Activated naive CD8-positive, alpha-beta T cell treated with anti-CD3 and anti-CD28 coated beads, Interleukin-2, amount 10 ng/mL, durations not matched to agents 7 days and 5 days (primary cell): ENCODE results near the gene SPATC1L. TPM values are rescaled to one million over a fixed set of nuclear protein-coding genes. Genes with fewer than 3 reads are reported as not detected.
A peak's percentile ranks its signal among the peaks of the same experiment; 100 is the strongest.

Experiments used
- ATAC-seq: fragments of 150-1000 bp; cut with Tn5 transposase; one replicate; pipeline ENCODE4 v1.10.0; 2021; ENCODE audit warnings: low read depth, moderate library complexity
- POLR2A ChIA-PET: fragments of 350-600 bp; sonication (Branson Sonifier 250); formaldehyde crosslinking; loops from one replicate; lab custom pipeline; 2021; ENCODE audit warnings: antibody characterized with exemption; lab: Charles Lee
- DNase-seq: peaks from one replicate; pipeline ENCODE4 v3.0.0; 2021
- H3K27ac Mint-ChIP-seq: one replicate; pipeline ENCODE4 v1.8.0; 2022; ENCODE audit warnings: mild to moderate bottlenecking, mixed read lengths
- H3K27me3 Mint-ChIP-seq: one replicate; pipeline ENCODE4 v1.8.0; 2022; ENCODE audit warnings: mild to moderate bottlenecking, moderate library complexity, mixed read lengths
- H3K36me3 Mint-ChIP-seq: one replicate; pipeline ENCODE4 v1.8.0; 2021; ENCODE audit warnings: mild to moderate bottlenecking, mixed read lengths
- H3K4me1 Mint-ChIP-seq: one replicate; pipeline ENCODE4 v1.8.0; 2021; ENCODE audit warnings: mixed read lengths
- H3K4me3 Mint-ChIP-seq: one replicate; pipeline ENCODE4 v1.8.0; 2022; ENCODE audit warnings: mild to moderate bottlenecking, moderate library complexity, mixed read lengths
- H3K9me3 Mint-ChIP-seq: one replicate; pipeline ENCODE4 v1.8.0; 2021; ENCODE audit warnings: mixed read lengths
- total RNA-seq, 2 experiments: library from RNA; stranded (reverse); gene quantifications; one replicate each; pipeline ENCODE4 v1.2.3, GENCODE V29; 2021

SPATC1L gene
- total RNA-seq, 2 experiments from 2014 or later = 7.6 to 8.9 TPM

- Mint-ChIP-seq H3K27me3 (peaks cover 6% of the 10 kb centered on the region), H3K9me3 (no peaks in the 10 kb centered on the region), H3K4me3 (no peak overlapping the region), H3K36me3 (no peaks in the 10 kb centered on the region), H3K27ac (peak overlapping the region; percentile 21), H3K4me1 (no peaks in the 10 kb centered on the region)
- no peak for ATAC-seq
- no peak for DNase-seq
- POLR2A ChIA-PET = no interaction called here
Observed at GRCh38 chr21:46163380-46163779, 20.9 kb downstream of the SPATC1L start.

- no peak for ATAC-seq
- no peaks in the 10 kb centered on the region for H3K4me1 Mint-ChIP-seq
- no peak overlapping the region for H3K4me3 Mint-ChIP-seq
- H3K27ac Mint-ChIP-seq = no peak overlapping the region
- no peaks in the 10 kb centered on the region for H3K9me3 Mint-ChIP-seq
- H3K27me3 Mint-ChIP-seq = peaks cover 6% of the 10 kb centered on the region
- POLR2A ChIA-PET = interaction anchor here (0.6 kb wide), 1 partner anchor 340 kb away, joined by 3 read pairs; no protein-coding TSS in a partner anchor
- H3K36me3 Mint-ChIP-seq = no peaks in the 10 kb centered on the region
- DNase-seq = peak; percentile 29
Observed at GRCh38 chr21:46161633-46162592, 22.3 kb downstream of the SPATC1L start.

- Mint-ChIP-seq H3K9me3 (no peaks in the 10 kb centered on the region), H3K4me3 (peak overlapping the region; percentile 56), H3K4me1 (no peaks in the 10 kb centered on the region), H3K36me3 (no peaks in the 10 kb centered on the region), H3K27me3 (peaks cover 6% of the 10 kb centered on the region), H3K27ac (no peak overlapping the region)
- peak; percentile 47 for ATAC-seq
- peak; percentile 51 for DNase-seq
- POLR2A ChIA-PET = no interaction called here
Observed at GRCh38 chr21:46160907-46161632, 23.2 kb downstream of the SPATC1L start.

- Mint-ChIP-seq H3K27ac (no peak overlapping the region), H3K9me3 (no peaks in the 10 kb centered on the region), H3K4me3 (no peak overlapping the region), H3K27me3 (peaks cover 4% of the 10 kb centered on the region), H3K4me1 (no peaks in the 10 kb centered on the region), H3K36me3 (no peaks in the 10 kb centered on the region)
- ATAC-seq (no peak), DNase-seq (no peak)
- POLR2A ChIA-PET = no interaction called here
Observed at GRCh38 chr21:46160657-46160906, 23.7 kb downstream of the SPATC1L start.

GRCh38 chr21:46159841-46160656 is 24.2 kb downstream of the SPATC1L start:
- H3K27me3 Mint-ChIP-seq = peaks cover 4% of the 10 kb centered on the region
- H3K36me3 Mint-ChIP-seq = no peaks in the 10 kb centered on the region
- H3K9me3 Mint-ChIP-seq = no peaks in the 10 kb centered on the region
- H3K4me1 Mint-ChIP-seq = no peaks in the 10 kb centered on the region
- DNase-seq (peak; percentile 24), ATAC-seq (no peak)
- POLR2A ChIA-PET = no interaction called here
- H3K27ac Mint-ChIP-seq = no peak overlapping the region
- no peak overlapping the region for H3K4me3 Mint-ChIP-seq

- no peak overlapping the region for H3K27ac Mint-ChIP-seq
- H3K4me1 Mint-ChIP-seq = no peaks in the 10 kb centered on the region
- no peaks in the 10 kb centered on the region for H3K36me3 Mint-ChIP-seq
- ATAC-seq (no peak), DNase-seq (peak; percentile 28)
- no peaks in the 10 kb centered on the region for H3K9me3 Mint-ChIP-seq
- no peak overlapping the region for H3K4me3 Mint-ChIP-seq
- peaks cover 4% of the 10 kb centered on the region for H3K27me3 Mint-ChIP-seq
- POLR2A ChIA-PET = no interaction called here
Observed at GRCh38 chr21:46159390-46159789, 24.9 kb downstream of the SPATC1L start.

- Mint-ChIP-seq H3K36me3 (no peaks in the 10 kb centered on the region), H3K27me3 (peaks cover 2% of the 10 kb centered on the region), H3K4me1 (no peaks in the 10 kb centered on the region), H3K27ac (no peak overlapping the region), H3K9me3 (no peaks in the 10 kb centered on the region), H3K4me3 (no peak overlapping the region)
- DNase-seq (no peak), ATAC-seq (no peak)
- POLR2A ChIA-PET = no interaction called here
Observed at GRCh38 chr21:46158666-46159300, 25.5 kb downstream of the SPATC1L start.

GRCh38 chr21:46157987-46158451 is 26.2 kb downstream of the SPATC1L start:
- Mint-ChIP-seq H3K4me3 (no peak overlapping the region), H3K36me3 (no peaks in the 10 kb centered on the region), H3K4me1 (no peaks in the 10 kb centered on the region), H3K9me3 (no peaks in the 10 kb centered on the region), H3K27me3 (peaks cover 2% of the 10 kb centered on the region), H3K27ac (no peak overlapping the region)
- DNase-seq = no peak
- ATAC-seq = no peak
- POLR2A ChIA-PET = no interaction called here

- DNase-seq (no peak), ATAC-seq (no peak)
- POLR2A ChIA-PET = no interaction called here
- Mint-ChIP-seq H3K4me1 (no peaks in the 10 kb centered on the region), H3K36me3 (no peaks in the 10 kb centered on the region), H3K27ac (no peak overlapping the region), H3K27me3 (no peaks in the 10 kb centered on the region), H3K9me3 (no peaks in the 10 kb centered on the region), H3K4me3 (no peak overlapping the region)
Observed at GRCh38 chr21:46157396-46157986, 26.8 kb downstream of the SPATC1L start.

- H3K4me3 Mint-ChIP-seq = no peak overlapping the region
- no peaks in the 10 kb centered on the region for H3K36me3 Mint-ChIP-seq
- DNase-seq (no peak), ATAC-seq (no peak)
- POLR2A ChIA-PET = no interaction called here
- H3K27me3 Mint-ChIP-seq = no peaks in the 10 kb centered on the region
- no peaks in the 10 kb centered on the region for H3K4me1 Mint-ChIP-seq
- H3K27ac Mint-ChIP-seq = no peak overlapping the region
- no peaks in the 10 kb centered on the region for H3K9me3 Mint-ChIP-seq
Observed at GRCh38 chr21:46156678-46157077, 27.6 kb downstream of the SPATC1L start.

GRCh38 chr21:46156378-46156645 is 27.9 kb downstream of the SPATC1L start:
- ATAC-seq = no peak
- POLR2A ChIA-PET = no interaction called here
- no peaks in the 10 kb centered on the region for H3K4me1 Mint-ChIP-seq
- no peak overlapping the region for H3K27ac Mint-ChIP-seq
- no peak overlapping the region for H3K4me3 Mint-ChIP-seq
- no peaks in the 10 kb centered on the region for H3K36me3 Mint-ChIP-seq
- no peaks in the 10 kb centered on the region for H3K9me3 Mint-ChIP-seq
- DNase-seq = no peak
- no peaks in the 10 kb centered on the region for H3K27me3 Mint-ChIP-seq

GRCh38 chr21:46155514-46156377 is 28.5 kb downstream of the SPATC1L start, which contains the start of gene FTCD:
Gene FTCD (minus strand): TSS chr21:46155579. CDS start chr21:46155523, 56 bp downstream.
- Mint-ChIP-seq H3K27ac (no peak within 1 kb of the TSS), H3K9me3 (no peaks in the 10 kb centered on the region), H3K36me3 (no peaks in the 10 kb centered on the region), H3K27me3 (no peaks in the 10 kb centered on the region), H3K4me1 (no peaks in the 10 kb centered on the region), H3K4me3 (no peak within 1 kb of the TSS)
- POLR2A ChIA-PET = no interaction called here
- DNase-seq (peak; percentile 24), ATAC-seq (no peak)
